ENCODE measurements around the gene DGCR8.
"Not testable (repeated sequence)": the region's sequence is repeated elsewhere in the genome, so short reads cannot be mapped to it uniquely, and the experiment has no call there.

DGCR8 gene

GRCh38 chr22:20066617-20067383 lies 13.2 kb upstream of the DGCR8 start:
- DNase-seq (ENCODE audit: low read depth): no peak

DNA sequence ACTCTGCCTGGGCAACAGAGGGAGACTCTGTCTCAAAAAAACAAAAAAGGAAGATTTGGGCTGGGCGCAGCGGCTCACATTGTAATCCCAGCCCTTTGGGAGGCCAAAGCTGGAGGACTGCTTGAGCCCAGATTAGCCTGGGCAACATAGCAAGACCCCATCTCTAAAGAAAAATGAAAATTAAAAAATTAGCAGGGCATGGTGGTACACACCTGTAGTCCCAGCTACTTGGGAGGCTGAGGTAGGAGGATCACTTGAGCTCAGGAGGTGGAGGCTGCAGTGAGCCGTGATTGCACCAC lies 12.7 kb upstream of the DGCR8 start:
- DNase-seq (ENCODE audit: low read depth): not testable (repeated sequence)

GRCh38 chr22:20068640-20069039 lies 11.4 kb upstream of the DGCR8 start:
- DNase-seq (ENCODE audit: low read depth): no peak

GRCh38 chr22:20069331-20070042 lies 10.6 kb upstream of the DGCR8 start:
- DNase-seq (ENCODE audit: low read depth): no peak

DNA sequence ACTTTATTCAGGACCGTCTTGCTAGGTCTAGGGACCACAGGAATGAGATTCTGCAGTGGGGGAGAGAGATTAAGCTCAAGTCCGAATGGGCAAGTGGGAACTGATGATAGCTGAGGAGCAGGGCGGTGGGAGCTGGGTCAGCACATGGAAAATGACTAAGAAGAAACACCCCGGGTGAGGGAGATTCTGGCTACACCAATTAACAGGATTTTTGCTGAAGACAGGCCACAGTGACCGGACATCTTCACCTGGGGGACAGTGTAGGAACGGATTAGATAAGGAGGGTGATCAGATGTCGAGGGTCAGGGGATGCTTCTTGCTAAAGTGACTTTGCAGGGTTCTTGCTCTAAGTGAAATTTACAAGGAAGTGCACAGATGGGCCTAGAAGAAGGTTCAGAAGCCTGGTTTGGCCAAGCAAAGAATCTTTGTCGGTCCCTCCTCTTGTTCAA lies 8.5 kb upstream of the DGCR8 start:
- DNase-seq (ENCODE audit: low read depth): no peak

- no peak for DNase-seq (ENCODE audit: low read depth)
Measured at GRCh38 chr22:20076627-20077172, 3.3 kb upstream of the DGCR8 start.

DNA sequence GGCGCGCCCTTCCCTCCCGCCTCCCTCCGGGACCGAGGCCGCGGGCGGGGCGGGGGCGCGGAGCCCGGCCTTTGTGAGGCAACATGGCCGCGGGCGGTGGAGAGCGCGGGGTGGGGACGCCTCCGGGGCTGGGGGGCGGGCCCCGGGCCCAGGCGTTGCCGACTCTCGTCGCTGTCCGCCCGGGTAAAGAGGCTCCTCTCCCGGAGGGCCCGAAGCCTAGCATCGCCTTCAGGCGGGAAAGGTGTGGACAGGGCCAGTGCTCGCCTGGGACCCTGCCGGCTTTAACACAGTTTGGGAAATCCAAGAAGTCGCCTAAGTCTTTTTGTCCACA lies 369 bp downstream of the DGCR8 start:
- DNase-seq (ENCODE audit: low read depth): peak; percentile 55

DNA sequence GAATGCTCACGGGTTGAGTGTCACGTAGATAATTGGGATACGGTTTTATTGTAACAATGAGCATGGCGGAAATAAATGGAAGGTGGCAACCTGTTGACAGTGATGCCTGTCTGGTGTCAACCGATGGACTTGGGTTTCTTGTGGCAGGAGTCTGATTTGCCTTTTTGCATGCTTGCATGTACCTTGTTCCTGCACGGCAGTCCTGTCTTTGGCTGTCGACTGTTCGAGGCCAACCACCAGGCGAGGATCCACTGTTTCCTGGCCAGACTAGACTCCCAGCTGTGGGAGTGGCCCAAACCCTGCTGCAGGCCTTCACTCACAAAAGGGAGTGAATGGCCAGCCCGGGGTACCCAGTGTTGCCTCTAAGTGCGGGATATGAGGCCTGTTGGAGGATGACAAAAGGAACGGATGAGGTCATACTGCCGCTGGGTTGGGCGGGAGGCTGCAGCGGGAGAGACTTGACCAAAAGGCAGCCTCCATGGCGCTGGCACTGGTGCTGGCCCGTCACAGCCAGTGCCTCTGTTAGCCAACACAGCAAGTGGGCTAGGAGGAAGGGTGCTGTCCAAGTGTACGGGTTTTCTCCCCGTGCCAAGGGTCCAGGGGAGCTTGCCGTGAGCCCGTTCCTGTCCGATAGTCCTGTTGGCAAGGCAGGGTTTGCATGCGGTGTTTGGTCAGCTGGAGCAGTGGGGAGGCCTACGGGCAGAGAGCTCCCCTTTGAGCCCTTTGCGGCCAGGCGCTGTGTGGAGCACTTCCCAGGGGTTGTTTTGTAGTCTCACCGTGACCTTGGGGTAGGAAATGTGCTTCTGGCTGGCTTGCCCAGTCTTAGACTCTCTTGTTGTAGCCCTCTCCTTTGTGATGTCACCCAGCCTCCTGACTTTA lies 974 bp downstream of the DGCR8 start:
- no peak for DNase-seq (ENCODE audit: low read depth)

DNA sequence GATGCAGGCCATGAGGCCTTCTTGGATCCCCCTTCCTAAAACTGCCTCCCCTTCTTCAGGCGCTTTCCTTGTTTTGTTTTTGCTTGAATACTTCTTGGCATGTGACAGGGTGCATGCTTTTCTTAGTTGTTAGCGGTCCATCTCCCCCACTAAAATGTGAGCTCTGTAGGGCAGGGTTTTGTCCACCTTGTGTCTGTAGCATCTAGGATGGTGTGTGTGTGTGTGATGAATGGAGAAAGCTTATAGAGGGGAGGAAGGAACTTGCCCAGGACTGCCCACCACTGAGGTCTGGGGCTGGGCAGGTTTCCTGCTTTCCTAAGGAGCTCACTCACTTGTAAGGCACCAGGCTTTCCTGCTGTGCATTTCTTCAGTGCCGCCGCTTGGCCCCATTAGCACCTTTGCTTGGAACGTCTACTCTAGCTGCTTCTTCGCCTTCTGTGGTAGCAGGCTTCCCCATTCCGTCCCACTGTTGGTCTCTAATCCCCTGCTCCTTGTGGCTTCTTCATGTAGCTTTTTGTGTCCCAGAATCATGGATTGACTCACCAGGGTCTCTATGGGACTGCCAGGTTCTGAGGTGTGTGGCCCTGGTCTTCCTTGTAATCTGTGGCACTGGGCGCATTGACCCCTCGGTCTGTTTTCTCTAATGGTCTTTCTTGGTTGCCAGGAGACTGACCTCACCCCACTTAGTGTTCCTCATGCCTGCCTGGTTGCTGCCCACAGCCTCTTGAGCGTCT lies 3.3 kb downstream of the DGCR8 start:
- no peak for DNase-seq (ENCODE audit: low read depth)

DNA sequence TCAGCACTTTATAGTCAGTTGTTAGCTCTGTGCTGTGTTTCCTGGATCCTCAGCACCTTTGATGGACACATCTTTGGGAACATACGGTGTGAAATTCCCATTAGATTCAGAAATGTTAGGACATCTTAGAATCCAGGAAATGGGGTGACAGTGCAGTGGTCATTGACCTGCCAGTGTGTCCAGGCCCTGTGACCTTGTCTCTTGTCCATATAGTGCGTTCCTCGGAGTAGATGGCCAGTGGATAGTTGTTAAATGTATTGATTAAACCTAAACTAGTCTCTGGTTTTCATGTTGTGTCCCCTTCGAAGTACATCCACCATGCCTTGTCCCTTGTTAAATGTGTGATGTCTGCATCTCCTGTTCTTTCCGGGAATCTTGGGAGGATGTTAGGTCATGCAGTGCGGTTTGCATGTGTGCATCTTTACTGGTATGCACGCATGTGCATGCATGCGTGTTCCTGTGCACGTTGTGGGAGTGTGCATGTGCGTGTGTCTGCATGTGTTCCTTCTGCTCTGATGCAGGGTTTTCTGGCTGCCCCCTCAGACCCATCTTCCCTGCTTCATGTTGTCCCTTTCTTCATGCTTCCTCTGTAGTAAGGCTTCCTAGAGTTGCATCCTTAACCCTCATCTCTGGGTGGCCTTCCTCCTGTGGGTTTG lies 4.0 kb downstream of the DGCR8 start:
- no peak for DNase-seq (ENCODE audit: low read depth)

GRCh38 chr22:20084547-20085413 lies 4.7 kb downstream of the DGCR8 start:
- DNase-seq (ENCODE audit: low read depth): no peak

DNA sequence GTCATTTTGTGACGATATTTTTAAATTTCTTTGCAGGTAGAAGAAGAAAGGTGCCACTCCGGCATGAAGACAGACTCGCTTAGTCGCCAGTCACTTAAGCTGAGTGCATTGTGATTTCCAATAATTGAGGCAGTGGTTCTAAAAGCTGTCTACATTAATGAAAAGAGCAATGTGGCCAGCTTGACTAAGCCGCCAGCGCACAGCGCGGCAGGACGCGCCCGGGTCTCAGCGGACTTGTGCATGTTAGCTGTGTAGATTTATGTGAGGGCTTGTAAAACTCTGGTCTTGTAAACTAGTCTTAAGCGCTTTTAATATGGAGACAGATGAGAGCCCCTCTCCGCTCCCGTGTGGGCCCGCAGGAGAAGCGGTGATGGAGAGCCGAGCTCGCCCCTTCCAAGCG lies 5.6 kb downstream of the DGCR8 start:
- no peak for DNase-seq (ENCODE audit: low read depth)

DNA sequence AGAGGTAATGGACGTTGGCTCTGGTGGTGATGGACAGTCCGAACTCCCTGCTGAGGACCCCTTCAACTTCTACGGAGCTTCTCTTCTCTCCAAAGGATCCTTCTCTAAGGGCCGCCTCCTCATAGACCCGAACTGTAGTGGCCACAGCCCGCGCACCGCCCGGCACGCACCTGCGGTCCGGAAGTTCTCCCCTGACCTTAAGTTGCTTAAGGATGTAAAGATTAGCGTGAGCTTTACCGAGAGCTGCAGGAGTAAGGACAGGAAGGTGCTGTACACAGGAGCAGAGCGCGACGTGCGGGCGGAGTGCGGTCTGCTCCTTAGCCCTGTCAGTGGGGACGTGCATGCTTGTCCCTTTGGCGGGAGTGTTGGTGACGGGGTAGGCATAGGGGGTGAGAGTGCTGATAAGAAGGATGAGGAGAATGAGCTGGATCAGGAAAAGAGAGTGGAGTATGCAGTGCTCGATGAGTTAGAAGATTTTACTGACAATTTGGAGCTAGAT lies 6.1 kb downstream of the DGCR8 start:
- DNase-seq (ENCODE audit: low read depth): no peak

GRCh38 chr22:20086763-20087162 lies 6.7 kb downstream of the DGCR8 start:
- no peak for DNase-seq (ENCODE audit: low read depth)

DNA sequence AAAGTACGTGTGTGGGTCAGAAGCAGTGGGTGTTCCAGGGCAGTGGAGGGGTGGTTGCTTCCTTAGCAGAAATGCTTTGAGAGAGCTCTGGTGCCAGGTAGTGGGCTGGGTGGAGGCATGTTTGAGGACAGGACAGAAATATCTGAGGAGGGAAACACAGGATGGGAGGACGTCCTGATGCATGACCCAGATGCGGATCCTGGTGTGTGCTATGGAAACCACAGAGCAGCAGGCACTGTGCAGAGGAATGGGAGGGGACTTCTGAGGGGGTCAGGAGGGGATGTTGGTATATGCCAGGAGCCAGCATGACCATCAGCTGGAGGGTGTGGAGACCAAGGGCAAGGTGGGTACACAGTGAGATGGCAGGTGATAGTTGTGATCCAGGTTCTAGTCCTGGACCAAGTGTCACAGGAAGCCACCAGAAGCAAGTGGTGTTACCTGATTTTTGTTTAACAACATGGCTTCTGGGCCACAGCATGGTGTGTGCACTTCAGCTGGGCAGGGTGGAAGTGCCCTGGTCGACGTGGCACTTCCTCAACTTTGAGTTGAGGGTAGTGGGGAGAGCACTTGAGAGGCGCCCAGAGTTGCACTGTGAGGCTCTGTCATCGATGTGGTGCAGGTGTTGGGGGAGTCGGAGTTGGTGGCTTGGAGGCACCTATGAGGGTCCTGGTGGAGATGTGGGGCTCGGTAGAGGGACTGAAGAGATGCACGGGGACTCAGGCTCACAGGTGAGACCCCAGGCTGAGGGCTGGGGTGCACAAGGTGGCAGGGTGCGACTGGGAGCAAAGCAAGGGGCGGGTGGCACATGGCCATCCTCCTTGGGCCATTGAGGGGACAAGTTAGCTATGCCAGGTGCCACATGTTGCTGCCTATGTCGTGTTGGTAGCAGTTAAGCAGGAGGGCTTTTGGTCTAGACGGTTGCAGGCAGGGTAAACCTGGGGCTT lies 7.5 kb downstream of the DGCR8 start:
- DNase-seq (ENCODE audit: low read depth): no peak

DNA sequence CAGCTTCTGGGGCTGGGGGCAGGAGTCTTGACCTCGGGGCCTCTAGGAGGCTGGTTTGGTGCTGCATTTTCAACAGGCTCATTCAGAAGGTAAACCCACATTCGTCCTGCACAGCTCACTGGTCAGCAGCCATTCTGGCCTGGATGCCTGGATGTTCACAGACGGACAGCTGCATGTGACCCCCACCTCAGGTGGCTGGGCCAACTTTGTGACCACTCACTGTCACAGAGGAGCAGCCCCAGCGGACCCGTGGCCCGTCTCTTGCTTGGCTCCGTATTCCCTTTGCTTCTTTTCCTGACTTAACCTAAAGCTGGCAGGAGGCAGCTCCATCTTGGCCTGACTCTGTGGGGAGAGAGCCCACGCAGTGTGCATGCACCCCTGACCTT lies 8.2 kb downstream of the DGCR8 start:
- DNase-seq (ENCODE audit: low read depth): no peak

GRCh38 chr22:20089226-20089976 lies 9.4 kb downstream of the DGCR8 start:
- no peak for DNase-seq (ENCODE audit: low read depth)

GRCh38 chr22:20089977-20090729 lies 10.1 kb downstream of the DGCR8 start:
- DNase-seq (ENCODE audit: low read depth): no peak

All from activated gamma-delta T cell treated with anti-CD3 and anti-CD28 coated beads, Interleukin-2, amount 50 U/mL, for 16 hours (primary cell).